HL-60 (cell line): ENCODE data around the gene CLDN19.

Experiments
- DNase-seq, 2 experiments: peaks; one replicate each; pipeline ENCODE4 v3.0.0-alpha.2; 2010 to 2020; ENCODE audit warnings: low read depth in 1 of 2, low spot score in 1 of 2
- H3K27ac ChIP-seq: fragments of 250-450 bp; sonication (Bioruptor Pico); replicated peaks from 2 replicates; pipeline ENCODE4 v1.5.1; 2020; ENCODE audit warnings: mild to moderate bottlenecking, moderate library complexity
- H3K27me3 ChIP-seq: fragments of 250-450 bp; sonication (Bioruptor Pico); 2 replicates; pipeline ENCODE4 v1.5.1; 2021; ENCODE audit warnings: mild to moderate bottlenecking, moderate library complexity; ENCODE audit not compliant: insufficient read depth, poor library complexity, severe bottlenecking
- H3K4me3 ChIP-seq: replicated peaks from 2 replicates; pipeline ENCODE4 v1.5.1; 2011; ENCODE audit warnings: mild to moderate bottlenecking, control low read depth, low read length; ENCODE audit not compliant: insufficient read depth
- CTCF ChIP-seq: IDR thresholded peaks from one replicate; pipeline ENCODE4 v1.5.1; 2011; ENCODE audit warnings: low read length, control low read depth, inconsistent platforms; ENCODE audit not compliant: insufficient read depth
- GABPA ChIP-seq: IDR thresholded peaks from 2 replicates; pipeline ENCODE4 v1.6.1; 2012; ENCODE audit warnings: low read depth
- POLR2AphosphoS5 ChIP-seq: IDR thresholded peaks from 2 replicates; pipeline ENCODE4 v1.6.1; 2012; ENCODE audit warnings: low read depth
- REST ChIP-seq: IDR thresholded peaks from 2 replicates; pipeline ENCODE4 v1.6.1; 2012; ENCODE audit warnings: low read depth; ENCODE audit not compliant: insufficient replicate concordance
- SPI1 ChIP-seq: IDR thresholded peaks from 2 replicates; pipeline ENCODE4 v1.6.1; 2012; ENCODE audit warnings: low read depth, mild to moderate bottlenecking, borderline replicate concordance

Gene CLDN19

GRCh38 chr1:42737257-42737656 is 2.8 kb downstream of the CLDN19 start:
- no peaks in the 10 kb centered on the region for H3K27me3 ChIP-seq
- DNase-seq, result peak; percentile 50 to 89
- H3K27ac ChIP-seq, result no peak overlapping the region
- TF ChIP-seq REST (no peak), POLR2AphosphoS5 (no peak), CTCF (no peak), SPI1 (no peak), GABPA (no peak)
- H3K4me3 ChIP-seq, result no peak overlapping the region

DNA sequence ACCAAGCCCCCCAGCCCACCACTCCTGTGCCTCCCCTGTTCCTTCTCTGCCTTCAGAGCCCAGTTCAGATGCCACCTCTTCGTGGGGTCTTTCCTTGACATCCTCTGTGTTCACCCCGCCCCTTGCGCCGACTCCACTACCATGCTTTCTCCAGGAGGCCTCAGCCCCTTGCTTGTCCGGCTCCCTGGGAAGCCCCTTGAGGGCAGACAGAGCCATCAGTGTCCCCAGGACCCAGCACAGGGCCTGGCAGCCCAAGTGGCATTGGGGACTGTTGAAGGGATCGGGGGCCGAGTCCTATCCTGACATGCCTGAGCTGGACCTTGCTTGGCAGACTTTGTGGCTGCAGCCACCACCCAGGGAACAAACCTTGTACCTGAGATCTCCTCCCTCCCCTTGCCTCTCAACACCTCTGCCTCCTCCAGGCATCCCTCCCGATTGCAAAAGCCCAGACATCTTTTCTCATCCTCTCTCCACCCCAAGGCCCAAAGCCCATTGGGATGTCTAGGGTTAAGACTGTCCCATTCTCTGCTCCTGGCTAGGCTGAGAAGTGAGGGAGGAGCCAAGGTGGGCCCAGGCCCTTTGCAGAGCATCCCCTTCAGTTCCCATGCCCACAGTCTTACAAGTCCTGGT is 3.4 kb downstream of the CLDN19 start:
- Histone ChIP-seq H3K27me3 (no peaks in the 10 kb centered on the region), H3K27ac (no peak overlapping the region), H3K4me3 (no peak overlapping the region)
- TF ChIP-seq REST, result no peak
- no peak for TF ChIP-seq GABPA
- no peak for TF ChIP-seq POLR2AphosphoS5
- TF ChIP-seq SPI1, result no peak
- no peak for TF ChIP-seq CTCF
- no peak for DNase-seq

DNA sequence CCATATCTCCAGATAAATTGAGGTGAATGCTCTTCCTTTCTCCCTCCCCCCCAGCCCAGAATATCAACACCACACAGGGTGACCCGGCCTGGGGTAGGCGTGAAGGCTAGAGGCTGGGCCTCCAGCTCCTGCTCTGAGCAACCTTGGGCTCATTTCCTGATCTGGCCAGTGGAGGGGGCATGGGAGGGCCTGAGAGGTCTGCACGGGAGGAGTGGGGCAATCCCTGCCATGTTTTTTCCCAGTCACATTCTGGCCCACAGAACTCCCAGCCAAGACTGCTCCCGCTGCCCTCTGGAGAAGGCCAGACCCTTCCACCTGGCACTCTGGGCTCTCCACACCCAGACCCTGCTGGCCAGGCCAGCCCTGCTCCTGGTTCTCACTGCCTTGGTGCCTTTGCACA is 3.9 kb downstream of the CLDN19 start:
- Histone ChIP-seq H3K27me3 (no peaks in the 10 kb centered on the region), H3K4me3 (no peak overlapping the region), H3K27ac (no peak overlapping the region)
- TF ChIP-seq REST (no peak), GABPA (no peak), CTCF (no peak), POLR2AphosphoS5 (no peak), SPI1 (no peak)
- peak in 1 of 2 experiments; percentile 16 for DNase-seq
